Spleen (tissue), 11 donors: Measurements from ENCODE around the gene GAD1. TPM values are rescaled to one million over a fixed set of nuclear protein-coding genes. Genes with fewer than 3 reads are reported as not detected.

Source experiments
- DNase-seq: peaks from one replicate; pipeline ENCODE4 v3.0.0-alpha.2; 2020
- H3K27ac ChIP-seq, 8 donors: fragments of 200-600 bp; sonication (generic) in 7 of 8; 1 replicate in 4 of 8; 2 replicates in 4 of 8; pipeline versions ENCODE4 v1.5.0 to v1.8.0; 2016 to 2021; ENCODE audit warnings: inconsistent platforms in 4 of 8, mild to moderate bottlenecking in 4 of 8, moderate library complexity in 1 of 8
- H3K27me3 ChIP-seq, 7 donors: fragments of 200-600 bp; sonication (generic) in 6 of 7; replicated peaks in 1 of 7; 1 replicate in 4 of 7; 2 replicates in 3 of 7; pipeline versions ENCODE4 v1.5.0 to v1.8.0; 2016 to 2021; ENCODE audit warnings: inconsistent platforms in 3 of 7, mild to moderate bottlenecking in 1 of 7
- H3K36me3 ChIP-seq, 6 donors: fragments of 200-600 bp; sonication (generic) in 5 of 6; 1 replicate in 4 of 6; 2 replicates in 2 of 6; pipeline versions ENCODE4 v1.5.0 to v1.8.0; 2016 to 2021; ENCODE audit warnings: inconsistent platforms in 2 of 6
- H3K4me1 ChIP-seq, 6 donors: fragments of 200-600 bp; sonication (generic) in 5 of 6; 1 replicate in 3 of 6; 2 replicates in 3 of 6; pipeline versions ENCODE4 v1.5.0 to v1.8.0; 2016 to 2021; ENCODE audit warnings: inconsistent platforms in 3 of 6
- H3K4me3 ChIP-seq, 8 donors: fragments of 200-600 bp; sonication (generic) in 7 of 8; 1 replicate in 4 of 8; 2 replicates in 4 of 8; pipeline versions ENCODE4 v1.5.0 to v1.8.0; 2016 to 2021; ENCODE audit warnings: inconsistent platforms in 4 of 8, mild to moderate bottlenecking in 4 of 8, moderate library complexity in 2 of 8
- H3K9me3 ChIP-seq, 8 donors: fragments of 200-600 bp; sonication (generic) in 7 of 8; 1 replicate in 4 of 8; 2 replicates in 4 of 8; pipeline versions ENCODE4 v1.5.0 to v1.8.0; 2016 to 2021; ENCODE audit warnings: inconsistent platforms in 4 of 8
- POLR2A ChIP-seq, 3 donors: fragments of 450-650 bp; IDR thresholded peaks; one replicate each; pipeline ENCODE4 v1.5.1; 2017; ENCODE audit warnings: antibody characterized with exemption in 3 of 3, mild to moderate bottlenecking in 1 of 3
- POLR2AphosphoS5 ChIP-seq, 3 donors: sonication (generic); formaldehyde crosslinking; IDR thresholded peaks; one replicate each; pipeline ENCODE4 v1.5.1; 2017; ENCODE audit warnings: antibody characterized with exemption in 3 of 3
- WGBS, 5 donors: extraction: QIAGEN DNeasy Blood & Tissue Kit in 3 of 5; methylation state at CpG; one replicate each; pipeline versions ENCODE4 v1.1.5 to v1.1.7; 2013 to 2018; 5-methylcytosine and 5-hydroxymethylcytosine counted together
- intact Hi-C: fragments of 100-400 bp; cut with DNase I; formaldehyde crosslinking; loops from one replicate; pipeline ENCODE4 v1.15.0; 2023; ENCODE audit warnings: low total_unique reads
- polyA plus RNA-seq, 3 donors: library from polyadenylated mRNA; stranded (reverse); fragments of 200-250 nt; gene quantifications; one replicate each; pipeline ENCODE4 v1.2.1, GENCODE V29; 2013
- total RNA-seq, 7 donors: library from RNA; depleted of rRNA in 3 of 7; stranded (reverse); fragments of >200 nt in 3 of 7; fragmentation: NEBNext Ultra II Directional in 4 of 7; extraction: Animal tissue kit (Norgen Biotek cat#: 25700) in 4 of 7; gene quantifications; one replicate each; pipeline versions ENCODE4 v1.1.0 to v1.2.1, GENCODE V29; 2016 to 2021
- TF ChIP-seq, protein P1 (sequence below), 11 experiments: fragments of 200-600 bp in 7 of 11; fragments of 450-650 bp in 4 of 11; sonication (generic) in 4 of 11; IDR thresholded peaks in 8 of 11; conservative IDR thresholded peaks in 3 of 11; 1 replicate in 7 of 11; 2 replicates in 4 of 11; pipeline versions ENCODE4 v1.4.0 to v1.8.0; 2016 to 2021; ENCODE audit warnings: antibody characterized with exemption in 11 of 11, inconsistent platforms in 4 of 11, mild to moderate bottlenecking in 1 of 11
- donor health status: healthy with polysubstance abuse.
- donor health status: DM: no; HTN: no; CAD: no; lungs with moderate emphysema.
- donor health status: DM: no; HTN: no; CAD: no.
- donor health status: Bipolar disorder and iron deficiency.
- donor health status: healthy.
- donor health status: DM: no; HTN: no; CAD: no.
- donor health status: DM: yes; HTN: yes; CAD: no.

The GAD1 gene
- total and polyA plus RNA-seq, 10 donors, result 0.08 to 1.4 (median 0.16) TPM; not detected in 3

- H3K36me3 ChIP-seq, result no peaks in the 10 kb centered on the region
- intact Hi-C loops, result no loop called here
- 77 to 91% (median 85%) methylated on average over 5 of the region's 5 CpGs for WGBS, 5 donors
- no peaks in the 10 kb centered on the region for H3K9me3 ChIP-seq
- DNase-seq, result no peak
- no peaks in the 10 kb centered on the region for H3K4me1 ChIP-seq
- TF ChIP-seq, protein P1, sequence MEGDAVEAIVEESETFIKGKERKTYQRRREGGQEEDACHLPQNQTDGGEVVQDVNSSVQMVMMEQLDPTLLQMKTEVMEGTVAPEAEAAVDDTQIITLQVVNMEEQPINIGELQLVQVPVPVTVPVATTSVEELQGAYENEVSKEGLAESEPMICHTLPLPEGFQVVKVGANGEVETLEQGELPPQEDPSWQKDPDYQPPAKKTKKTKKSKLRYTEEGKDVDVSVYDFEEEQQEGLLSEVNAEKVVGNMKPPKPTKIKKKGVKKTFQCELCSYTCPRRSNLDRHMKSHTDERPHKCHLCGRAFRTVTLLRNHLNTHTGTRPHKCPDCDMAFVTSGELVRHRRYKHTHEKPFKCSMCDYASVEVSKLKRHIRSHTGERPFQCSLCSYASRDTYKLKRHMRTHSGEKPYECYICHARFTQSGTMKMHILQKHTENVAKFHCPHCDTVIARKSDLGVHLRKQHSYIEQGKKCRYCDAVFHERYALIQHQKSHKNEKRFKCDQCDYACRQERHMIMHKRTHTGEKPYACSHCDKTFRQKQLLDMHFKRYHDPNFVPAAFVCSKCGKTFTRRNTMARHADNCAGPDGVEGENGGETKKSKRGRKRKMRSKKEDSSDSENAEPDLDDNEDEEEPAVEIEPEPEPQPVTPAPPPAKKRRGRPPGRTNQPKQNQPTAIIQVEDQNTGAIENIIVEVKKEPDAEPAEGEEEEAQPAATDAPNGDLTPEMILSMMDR (IDR thresholded peaks at IDR 0.05 in 8 of 11, conservative IDR thresholded peaks at IDR 0.05 in 3 of 11), result no peak
- TF ChIP-seq POLR2AphosphoS5 (IDR thresholded peaks at IDR 0.05), result no peak
- TF ChIP-seq POLR2A (IDR thresholded peaks at IDR 0.05), result no peak
- no peak overlapping the region for H3K27ac ChIP-seq
- no peak overlapping the region for H3K4me3 ChIP-seq
- peaks cover 0 to 13% (median 0%) of the 10 kb centered on the region in 7 donors for H3K27me3 ChIP-seq
Observed at GRCh38 chr2:170885130-170885791, 68.6 kb downstream of the GAD1 start.

DNA sequence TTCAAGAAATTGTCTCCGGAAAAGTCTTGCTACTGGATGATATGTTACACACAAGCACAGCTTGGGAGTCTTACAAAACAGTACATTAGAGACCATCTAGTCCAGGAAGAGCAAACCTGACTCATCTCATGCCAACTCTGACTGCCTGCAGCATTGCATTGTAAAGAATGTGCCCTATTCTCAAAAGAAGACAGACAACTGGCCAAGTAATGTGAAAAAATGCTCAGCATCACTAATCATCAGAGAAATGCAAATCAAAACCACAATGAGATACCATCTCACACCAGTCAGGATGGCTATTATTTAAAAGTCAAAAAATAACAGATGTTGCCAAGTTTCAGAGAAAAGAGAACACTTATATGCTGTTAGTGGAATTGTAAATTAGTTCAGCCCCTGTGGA, 69.7 kb downstream of the GAD1 start:
- TF ChIP-seq POLR2AphosphoS5 (IDR thresholded peaks at IDR 0.05) (no peak), POLR2A (IDR thresholded peaks at IDR 0.05) (no peak)
- TF ChIP-seq, protein P1 (IDR thresholded peaks at IDR 0.05 in 8 of 11, conservative IDR thresholded peaks at IDR 0.05 in 3 of 11), result no peak
- DNase-seq, result no peak
- no peak overlapping the region for H3K4me3 ChIP-seq
- WGBS, 5 donors, result 88 to 100% (median 94%) methylated on average over 1 of the region's 1 CpG
- intact Hi-C loops, result no loop called here
- H3K27me3 ChIP-seq, result peaks cover 0 to 13% (median 0%) of the 10 kb centered on the region in 7 donors
- no peaks in the 10 kb centered on the region for H3K36me3 ChIP-seq
- H3K4me1 ChIP-seq, result no peaks in the 10 kb centered on the region
- no peak overlapping the region for H3K27ac ChIP-seq
- H3K9me3 ChIP-seq, result no peaks in the 10 kb centered on the region

- Histone ChIP-seq H3K36me3 (no peaks in the 10 kb centered on the region), H3K4me3 (no peak overlapping the region), H3K9me3 (no peaks in the 10 kb centered on the region), H3K27me3 (peaks cover 0 to 13% (median 0%) of the 10 kb centered on the region in 7 donors), H3K27ac (no peak overlapping the region), H3K4me1 (no peaks in the 10 kb centered on the region)
- DNase-seq, result no peak
- intact Hi-C loops, result no loop called here
- TF ChIP-seq POLR2AphosphoS5 (IDR thresholded peaks at IDR 0.05) (no peak), POLR2A (IDR thresholded peaks at IDR 0.05) (no peak)
- TF ChIP-seq, protein P1 (IDR thresholded peaks at IDR 0.05 in 8 of 11, conservative IDR thresholded peaks at IDR 0.05 in 3 of 11), result no peak
Observed at GRCh38 chr2:170887496-170887895, 70.8 kb downstream of the GAD1 start.

- intact Hi-C loops, result no loop called here
- no peaks in the 10 kb centered on the region for H3K36me3 ChIP-seq
- no peaks in the 10 kb centered on the region for H3K9me3 ChIP-seq
- H3K27me3 ChIP-seq, result peaks cover 0 to 13% (median 0%) of the 10 kb centered on the region in 7 donors
- no peaks in the 10 kb centered on the region for H3K4me1 ChIP-seq
- no peak for TF ChIP-seq POLR2A (IDR thresholded peaks at IDR 0.05)
- TF ChIP-seq, protein P1 (IDR thresholded peaks at IDR 0.05 in 8 of 11, conservative IDR thresholded peaks at IDR 0.05 in 3 of 11), result no peak
- no peak for TF ChIP-seq POLR2AphosphoS5 (IDR thresholded peaks at IDR 0.05)
- H3K4me3 ChIP-seq, result no peak overlapping the region
- no peak for DNase-seq
- WGBS, 5 donors, result 74 to 91% (median 83%) methylated on average over 3 of the region's 3 CpGs
- H3K27ac ChIP-seq, result no peak overlapping the region
Observed at GRCh38 chr2:170887896-170888295, 71.2 kb downstream of the GAD1 start.
